H1 (cell line): ENCODE results near the gene RASGEF1C. TPM values are rescaled to one million over a fixed set of nuclear protein-coding genes. Genes with fewer than 3 reads are reported as not detected.
A peak's percentile ranks its signal among the peaks of the same experiment; 100 is the strongest.

Experiments used
- CTCF ChIA-PET: fragments of 300-600 bp; sonication (Branson Sonifier 250); formaldehyde crosslinking; loops from one replicate; lab custom pipeline; 2021; ENCODE audit not compliant: partially characterized antibody; lab: Charles Lee
- POLR2A ChIA-PET: fragments of 300-600 bp; sonication (Branson Sonifier 250); formaldehyde crosslinking; loops from one replicate; lab custom pipeline; 2021; ENCODE audit warnings: inconsistent platforms; ENCODE audit not compliant: partially characterized antibody; lab: Charles Lee
- DNase-seq, 2 experiments: peaks; one replicate each; pipeline versions ENCODE4 v3.0.0 to v3.0.0-alpha.2; 2010 to 2022; ENCODE audit warnings: low spot score in 2 of 2, low read depth in 1 of 2, mixed read lengths in 1 of 2
- FAIRE-seq: peaks from 2 replicates; lab custom pipeline; 2011; peaks lifted over from hg19 to GRCh38; lab: Jason Lieb, UNC
- H2AFZ ChIP-seq: 2 replicates; pipeline ENCODE4 v1.8.1; 2012; ENCODE audit warnings: low read length, inconsistent platforms
- H2AK5ac ChIP-seq: 2 replicates; pipeline ENCODE4 v1.6.1; 2013; ENCODE audit warnings: low read depth, low read length
- H2BK120ac ChIP-seq: replicated peaks from 2 replicates; pipeline ENCODE3; 2013; ENCODE audit warnings: low read depth, low read length, inconsistent platforms
- H2BK12ac ChIP-seq: 2 replicates; pipeline ENCODE4 v1.6.1; 2013; ENCODE audit warnings: low read depth, low read length
- H2BK15ac ChIP-seq: 2 replicates; pipeline ENCODE4 v1.6.1; 2013; ENCODE audit warnings: low read length
- H2BK20ac ChIP-seq: 2 replicates; pipeline ENCODE4 v1.6.1; 2013; ENCODE audit warnings: low read length
- H2BK5ac ChIP-seq: 2 replicates; pipeline ENCODE4 v1.6.1; 2013; ENCODE audit warnings: low read depth, low read length
- H3K14ac ChIP-seq: 2 replicates; pipeline ENCODE4 v1.6.1; 2013; ENCODE audit warnings: inconsistent platforms; ENCODE audit not compliant: insufficient read length
- H3K18ac ChIP-seq: 2 replicates; pipeline ENCODE4 v1.6.1; 2013; ENCODE audit warnings: low read length; ENCODE audit errors: extremely low read depth
- H3K23ac ChIP-seq: 2 replicates; pipeline ENCODE4 v1.6.1; 2013; ENCODE audit warnings: inconsistent platforms; ENCODE audit not compliant: insufficient read length
- H3K23me2 ChIP-seq: 2 replicates; pipeline ENCODE4 v1.6.1; 2013; ENCODE audit warnings: low read depth, low read length
- H3K27ac ChIP-seq: 2 replicates; pipeline ENCODE4 v1.6.1; 2011; ENCODE audit warnings: low read depth, low read length, inconsistent platforms
- H3K27me3 ChIP-seq, 4 experiments: replicated peaks in 1 of 4; 1 replicate in 1 of 4; 2 replicates in 3 of 4; pipeline versions ENCODE4 v1.6.1 to v1.8.1; 2011 to 2013; ENCODE audit warnings: low read length in 3 of 4, mild to moderate bottlenecking in 3 of 4, inconsistent platforms in 2 of 4, mixed read lengths in 2 of 4, moderate library complexity in 1 of 4; ENCODE audit not compliant: control insufficient read depth in 3 of 4, insufficient read depth in 3 of 4; ENCODE audit errors: extremely low read depth in 1 of 4
- H3K36me3 ChIP-seq, 4 experiments: 2 replicates each; pipeline versions ENCODE4 v1.6.1 to v1.8.1; 2011 to 2013; ENCODE audit warnings: mild to moderate bottlenecking in 4 of 4, low read length in 3 of 4, moderate library complexity in 2 of 4, control low read depth in 1 of 4, inconsistent platforms in 1 of 4; ENCODE audit not compliant: insufficient read depth in 4 of 4, control insufficient read depth in 2 of 4
- H3K4ac ChIP-seq: replicated peaks from 2 replicates; pipeline ENCODE3; 2013; ENCODE audit warnings: low read length, low read depth, mixed read lengths, inconsistent platforms; ENCODE audit not compliant: insufficient read length
- H3K4me1 ChIP-seq, 4 experiments: replicated peaks in 1 of 4; 1 replicate in 1 of 4; 2 replicates in 3 of 4; pipeline versions ENCODE4 v1.6.1 to v1.8.1; 2011 to 2013; ENCODE audit warnings: low read length in 3 of 4, inconsistent platforms in 2 of 4, mixed read lengths in 1 of 4; ENCODE audit not compliant: insufficient read depth in 4 of 4, control insufficient read depth in 3 of 4
- H3K4me2 ChIP-seq, 2 experiments: 2 replicates each; pipeline versions ENCODE4 v1.6.1 to v1.8.1; 2011 to 2013; ENCODE audit warnings: low read depth in 2 of 2, low read length in 2 of 2, control low read depth in 1 of 2, inconsistent platforms in 1 of 2, mild to moderate bottlenecking in 1 of 2; ENCODE audit not compliant: insufficient read depth in 1 of 2
- H3K4me3 ChIP-seq, 4 experiments: fragments of 200-600, 300-600 bp in 1 of 4; sonication (generic), shearing (Covaris generic), sonication (Bioruptor Twin) in 1 of 4; 2 replicates each; pipeline versions ENCODE4 v1.5.1 to v1.8.1; 2011 to 2016; ENCODE audit warnings: low read length in 4 of 4, low read depth in 3 of 4, control low read depth in 2 of 4, inconsistent platforms in 2 of 4, mild to moderate bottlenecking in 2 of 4, mixed read lengths in 1 of 4, moderate library complexity in 1 of 4; ENCODE audit not compliant: insufficient read depth in 2 of 4; ENCODE audit errors: extremely low read depth in 1 of 4
- H3K56ac ChIP-seq: replicated peaks from 2 replicates; pipeline ENCODE3; 2013; ENCODE audit warnings: low read depth, mild to moderate bottlenecking, mixed read lengths, low read length, inconsistent platforms; ENCODE audit not compliant: insufficient read length
- H3K79me1 ChIP-seq: 2 replicates; pipeline ENCODE4 v1.6.1; 2013; ENCODE audit warnings: low read depth, low read length, control low read depth
- H3K79me2 ChIP-seq, 2 experiments: 2 replicates each; pipeline versions ENCODE4 v1.6.1 to v1.8.1; 2012 to 2013; ENCODE audit warnings: low read length in 2 of 2, mild to moderate bottlenecking in 2 of 2, inconsistent platforms in 1 of 2; ENCODE audit not compliant: insufficient read depth in 2 of 2, control insufficient read depth in 1 of 2
- H3K9ac ChIP-seq, 4 experiments: replicated peaks in 1 of 4; 1 replicate in 1 of 4; 2 replicates in 3 of 4; pipeline versions ENCODE4 v1.6.1 to v1.8.1; 2011 to 2013; ENCODE audit warnings: low read depth in 3 of 4, low read length in 3 of 4, control low read depth in 2 of 4, mild to moderate bottlenecking in 2 of 4, moderate library complexity in 2 of 4, inconsistent platforms in 1 of 4; ENCODE audit errors: extremely low read depth in 1 of 4
- H3K9me3 ChIP-seq, 2 experiments: 2 replicates each; pipeline versions ENCODE4 v1.6.1 to v1.8.1; 2012 to 2013; ENCODE audit warnings: mild to moderate bottlenecking in 2 of 2, moderate library complexity in 2 of 2, control low read depth in 1 of 2, inconsistent platforms in 1 of 2, low read depth in 1 of 2, low read length in 1 of 2, mixed read lengths in 1 of 2; ENCODE audit not compliant: insufficient read depth in 2 of 2
- H4K20me1 ChIP-seq, 2 experiments: replicated peaks in 1 of 2; 2 replicates each; pipeline versions ENCODE3 to v1.8.1; 2011 to 2013; ENCODE audit warnings: inconsistent platforms in 2 of 2, low read length in 2 of 2, mild to moderate bottlenecking in 1 of 2; ENCODE audit not compliant: insufficient read depth in 2 of 2, control insufficient read depth in 1 of 2
- H4K5ac ChIP-seq: 2 replicates; pipeline ENCODE4 v1.6.1; 2013; ENCODE audit warnings: low read length, low read depth, mixed read lengths, inconsistent platforms; ENCODE audit not compliant: insufficient read length
- H4K8ac ChIP-seq: 2 replicates; pipeline ENCODE4 v1.8.0; 2013; ENCODE audit warnings: mild to moderate bottlenecking, moderate library complexity, low read length, inconsistent platforms; ENCODE audit not compliant: insufficient read depth; ENCODE audit errors: extremely low read depth
- H4K91ac ChIP-seq: replicated peaks from 2 replicates; pipeline ENCODE3; 2013; ENCODE audit warnings: low read length, mixed read lengths, inconsistent platforms; ENCODE audit not compliant: insufficient read length
- ATF2 ChIP-seq: IDR thresholded peaks from 2 replicates; pipeline ENCODE4 v1.6.1; 2012; ENCODE audit warnings: low read length, inconsistent platforms
- ATF3 ChIP-seq: IDR thresholded peaks from 2 replicates; pipeline ENCODE4 v1.6.1; 2011; ENCODE audit warnings: low read depth, mild to moderate bottlenecking, low read length; ENCODE audit not compliant: insufficient read depth
- BCL11A ChIP-seq, 2 experiments: IDR thresholded peaks; one replicate each; pipeline ENCODE4 v1.6.1; 2011; ENCODE audit warnings: low read depth in 2 of 2, low read length in 2 of 2, mild to moderate bottlenecking in 2 of 2
- CREB1 ChIP-seq: IDR thresholded peaks from 2 replicates; pipeline ENCODE4 v1.6.1; 2012; ENCODE audit warnings: inconsistent platforms
- E2F6 ChIP-seq: IDR thresholded peaks from 2 replicates; pipeline ENCODE4 v1.6.1; 2012; ENCODE audit warnings: inconsistent platforms
- KDM5A ChIP-seq: fragments of 200-600 bp; IDR thresholded peaks from 2 replicates; pipeline ENCODE4 v1.7.1; 2012; ENCODE audit warnings: mild to moderate bottlenecking, low read length, inconsistent platforms, mixed read lengths
- POLR2A ChIP-seq, 2 experiments: IDR thresholded peaks; 1 replicate in 1 of 2; 2 replicates in 1 of 2; pipeline ENCODE4 v1.6.1; 2011; ENCODE audit warnings: low read depth in 2 of 2, low read length in 2 of 2, mild to moderate bottlenecking in 2 of 2; ENCODE audit errors: control extremely low read depth in 1 of 2
- POLR2AphosphoS5 ChIP-seq: IDR thresholded peaks from 2 replicates; pipeline ENCODE4 v1.6.1; 2011; ENCODE audit warnings: low read depth, low read length
- RFX5 ChIP-seq: IDR thresholded peaks from 2 replicates; pipeline ENCODE4 v1.6.1; 2011; ENCODE audit warnings: low read depth, low read length, improper control_type of control experiment, borderline replicate concordance
- SAP30 ChIP-seq: fragments of 300-600 bp; sonication (generic); IDR thresholded peaks from 2 replicates; pipeline ENCODE4 v1.7.1; 2012; ENCODE audit warnings: low read length, moderate library complexity, mild to moderate bottlenecking, inconsistent platforms; ENCODE audit not compliant: insufficient read depth, insufficient replicate concordance
- TAF1 ChIP-seq: IDR thresholded peaks from 2 replicates; pipeline ENCODE4 v1.6.1; 2011; ENCODE audit warnings: mild to moderate bottlenecking, low read depth, low read length
- WGBS, 2 experiments: shearing (Covaris generic) in 1 of 2; methylation state at CpG; one replicate each; pipeline versions ENCODE4 v1.1.6 to v1.1.7; 2013 to 2015; ENCODE audit warnings: low lambda C conversion rate in 2 of 2, mixed read lengths in 2 of 2, inconsistent platforms in 1 of 2, low coverage in 1 of 2, missing lambda C conversion rate in 1 of 2; ENCODE audit not compliant: insufficient replicate concordance in 2 of 2, insufficient coverage in 1 of 2, insufficient read length in 1 of 2; ENCODE audit errors: extremely low coverage in 1 of 2, missing lambda C conversion rate in 1 of 2; 5-methylcytosine and 5-hydroxymethylcytosine counted together
- polyA plus RNA-seq, 7 experiments: library from polyadenylated mRNA; depleted of rRNA in 3 of 7; stranded (reverse) in 5 of 7; unstranded in 2 of 7; fragments of >200 nt in 5 of 7; fragments of 200-250 nt in 2 of 7; gene quantifications; 1 replicate in 5 of 7; 2 replicates in 1 of 7; 4 replicates in 1 of 7; pipeline versions ENCODE4 v1.2.1 to v1.2.3, GENCODE V29; 2011 to 2013; ENCODE audit warnings: missing spikeins in 2 of 7, mixed read lengths in 2 of 7
- total RNA-seq: library from RNA; stranded (reverse); fragmentation: NEBNext Ultra II Directional; extraction: Animal tissue kit (Norgen Biotek cat#: 25700); gene quantifications from 2 replicates; pipeline ENCODE4 v1.2.1, GENCODE V29; 2021

RASGEF1C gene
- total and polyA plus RNA-seq, 2 of the 8 experiments (the other 6 are each of a cell fraction or from before 2014, with no cell fraction given): 0.26 to 0.61 TPM

GRCh38 chr5:180085837-180086236, 123.2 kb downstream of the RASGEF1C start:
- H2AK5ac ChIP-seq: no peak overlapping the region; the same call in 1 of the 2 replicates
- 0 out of 2 replicates have a peak, but pooled peaks cover 2% of the 10 kb centered on the region for H3K23me2 ChIP-seq
- no peak overlapping the region for H3K4me3 ChIP-seq
- no peaks in the 10 kb centered on the region for H3K36me3 ChIP-seq
- no peaks in the 10 kb centered on the region for H4K20me1 ChIP-seq
- no peak overlapping the region for H2BK20ac ChIP-seq
- H4K5ac ChIP-seq: no peak overlapping the region
- no peak for DNase-seq
- no peak overlapping the region for H3K14ac ChIP-seq
- H3K4me2 ChIP-seq: peak overlapping the region; percentile 46 to 52
- no peaks in the 10 kb centered on the region for H3K27me3 ChIP-seq
- peak; percentile 98 for FAIRE-seq
- no peaks in the 10 kb centered on the region for H3K79me2 ChIP-seq
- WGBS, 2 experiments: 51% methylated on average over 7 of the region's 7 CpGs; no CpG with 5 or more reads in 1 of the 2 experiments
- H3K27ac ChIP-seq: peak overlapping the region; percentile 51
- H2BK12ac ChIP-seq: 0 out of 2 replicates have a peak overlapping the region, but pooled peaks have one; percentile 100
- H2BK15ac ChIP-seq: no peak overlapping the region
- H3K18ac ChIP-seq: no peak overlapping the region; the same call in 1 of the 2 replicates
- H3K56ac ChIP-seq: no peak overlapping the region
- no peaks in the 10 kb centered on the region for H3K79me1 ChIP-seq
- no peak overlapping the region for H2AFZ ChIP-seq
- ChIA-PET CTCF (no interaction called here), POLR2A (interaction anchor here (0.6 to 6.1 kb wide), 6 partner anchors 8 to 225 kb away, joined by 3 to 40 read pairs (median 4); partner anchors contain the start of gene RNF130)
- no peak overlapping the region for H4K8ac ChIP-seq
- no peak overlapping the region; the same call in 1 of the 2 replicates for H2BK5ac ChIP-seq
- H3K9me3 ChIP-seq: no peaks in the 10 kb centered on the region
- no peak overlapping the region for H3K4ac ChIP-seq
- no peak overlapping the region for H4K91ac ChIP-seq
- H2BK120ac ChIP-seq: no peak overlapping the region
- no peak overlapping the region for H3K9ac ChIP-seq
- H3K23ac ChIP-seq: no peak overlapping the region
- H3K4me1 ChIP-seq: peaks cover 19 to 41% (median 27%) of the 10 kb centered on the region in 4 experiments
- 0 out of 2 replicates have a peak, but pooled peaks have one; percentile 17 for TF ChIP-seq TAF1
- no peak for TF ChIP-seq E2F6
- peak in 1 of 2 experiments; percentile 62; a peak in 1 of 3 replicates for TF ChIP-seq POLR2A (IDR thresholded peaks at IDR 0.05; ENCODE audit: control extremely low read depth in 1 of 2, low read depth in 2 of 2, low read length in 2 of 2)
- no peak for TF ChIP-seq BCL11A (IDR thresholded peaks at IDR 0.05; ENCODE audit: low read depth in 2 of 2, low read length in 2 of 2)
- no peak for TF ChIP-seq ATF3
- no peak for TF ChIP-seq KDM5A
- 0 out of 2 replicates have a peak, but pooled peaks have one; percentile 19 for TF ChIP-seq POLR2AphosphoS5
- TF ChIP-seq CREB1: peak; percentile 85
- no peak for TF ChIP-seq SAP30
- no peak for TF ChIP-seq RFX5
- TF ChIP-seq ATF2: peak; percentile 37; the same call in 1 of the 2 replicates
